ENCODE results near the gene COL4A4. TPM values are rescaled to one million over a fixed set of nuclear protein-coding genes. Genes with fewer than 3 reads are reported as not detected.

The COL4A4 gene
- total RNA-seq, 1 experiment from 2014 or later, result 3.1 TPM

DNA sequence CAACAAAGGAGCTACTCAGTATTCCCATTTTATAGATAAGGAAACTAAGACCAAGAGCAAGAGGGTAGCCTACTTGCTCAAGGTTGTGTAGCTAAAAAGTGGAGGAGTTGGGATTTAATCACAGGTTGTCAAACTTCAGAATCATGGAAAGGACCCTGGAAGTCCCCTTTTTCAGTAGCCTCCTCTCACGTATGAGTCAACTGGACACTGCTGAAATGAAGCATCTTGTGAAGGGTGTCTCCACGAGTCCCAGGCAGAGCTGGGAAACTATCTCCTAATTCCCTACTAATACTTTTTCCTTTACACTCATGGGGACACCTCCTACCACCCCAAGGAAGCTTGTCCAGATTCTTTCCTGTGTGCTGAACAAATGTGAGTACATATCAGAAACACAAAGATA lies 172.3 kb downstream of the COL4A4 start (continued):
- no peak for TF ChIP-seq FOXK1 (CRISPR knock-in tag; IDR thresholded peaks at IDR 0.05)
- no peak for TF ChIP-seq STAT6 (CRISPR knock-in tag; conservative IDR thresholded peaks at IDR 0.05; ENCODE audit: low read depth)
- TF ChIP-seq, protein P1, sequence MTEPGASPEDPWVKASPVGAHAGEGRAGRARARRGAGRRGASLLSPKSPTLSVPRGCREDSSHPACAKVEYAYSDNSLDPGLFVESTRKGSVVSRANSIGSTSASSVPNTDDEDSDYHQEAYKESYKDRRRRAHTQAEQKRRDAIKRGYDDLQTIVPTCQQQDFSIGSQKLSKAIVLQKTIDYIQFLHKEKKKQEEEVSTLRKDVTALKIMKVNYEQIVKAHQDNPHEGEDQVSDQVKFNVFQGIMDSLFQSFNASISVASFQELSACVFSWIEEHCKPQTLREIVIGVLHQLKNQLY (CRISPR knock-in tag; IDR thresholded peaks at IDR 0.05), result no peak
- no peak for TF ChIP-seq IRF1 (CRISPR knock-in tag; IDR thresholded peaks at IDR 0.05)

DNA sequence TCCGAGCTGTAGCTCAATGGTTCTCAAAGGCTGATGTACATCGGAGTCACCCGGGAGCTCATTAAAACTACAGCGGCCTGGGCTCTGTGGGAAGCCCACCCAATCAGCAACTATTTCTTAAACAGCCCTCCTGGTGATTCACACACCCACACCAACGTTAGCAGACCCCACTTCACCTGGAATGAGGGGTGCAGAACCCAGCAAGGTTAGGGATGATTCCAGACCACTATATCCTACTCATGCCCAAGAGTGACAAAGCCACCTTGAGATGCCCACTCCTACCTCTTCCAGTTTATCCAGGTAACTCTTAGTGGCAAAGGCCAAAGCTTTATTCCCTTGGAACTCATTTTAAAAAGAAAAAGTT lies 178.4 kb downstream of the COL4A4 start:
- POLR2A ChIA-PET, result interaction anchor here (0.7 kb wide), 1 partner anchor 1197 kb away, joined by 3 read pairs; no protein-coding TSS in a partner anchor
- Mint-ChIP-seq H3K27me3 (ENCODE audit: low read depth) (no peaks in the 10 kb centered on the region), H3K4me3 (no peak overlapping the region), H3K4me1 (peaks cover 13% of the 10 kb centered on the region), H3K9me3 (no peaks in the 10 kb centered on the region), H3K27ac (no peak overlapping the region), H3K36me3 (no peaks in the 10 kb centered on the region)
- ATAC-seq (no peak), DNase-seq (ENCODE audit: low spot score) (no peak)
- CTCF ChIA-PET, result interaction anchor here (0.6 to 1.3 kb wide), 6 partner anchors 11 to 183 kb away, joined by 4 to 9 read pairs (median 5); no protein-coding TSS in a partner anchor
- TF ChIP-seq ZNF396 (CRISPR knock-in tag; IDR thresholded peaks at IDR 0.05; ENCODE audit: borderline replicate concordance), result no peak
- TF ChIP-seq ZNF532 (CRISPR knock-in tag; IDR thresholded peaks at IDR 0.05; ENCODE audit: borderline replicate concordance), result no peak
- TF ChIP-seq IRF1 (CRISPR knock-in tag; IDR thresholded peaks at IDR 0.05), result no peak

DNA sequence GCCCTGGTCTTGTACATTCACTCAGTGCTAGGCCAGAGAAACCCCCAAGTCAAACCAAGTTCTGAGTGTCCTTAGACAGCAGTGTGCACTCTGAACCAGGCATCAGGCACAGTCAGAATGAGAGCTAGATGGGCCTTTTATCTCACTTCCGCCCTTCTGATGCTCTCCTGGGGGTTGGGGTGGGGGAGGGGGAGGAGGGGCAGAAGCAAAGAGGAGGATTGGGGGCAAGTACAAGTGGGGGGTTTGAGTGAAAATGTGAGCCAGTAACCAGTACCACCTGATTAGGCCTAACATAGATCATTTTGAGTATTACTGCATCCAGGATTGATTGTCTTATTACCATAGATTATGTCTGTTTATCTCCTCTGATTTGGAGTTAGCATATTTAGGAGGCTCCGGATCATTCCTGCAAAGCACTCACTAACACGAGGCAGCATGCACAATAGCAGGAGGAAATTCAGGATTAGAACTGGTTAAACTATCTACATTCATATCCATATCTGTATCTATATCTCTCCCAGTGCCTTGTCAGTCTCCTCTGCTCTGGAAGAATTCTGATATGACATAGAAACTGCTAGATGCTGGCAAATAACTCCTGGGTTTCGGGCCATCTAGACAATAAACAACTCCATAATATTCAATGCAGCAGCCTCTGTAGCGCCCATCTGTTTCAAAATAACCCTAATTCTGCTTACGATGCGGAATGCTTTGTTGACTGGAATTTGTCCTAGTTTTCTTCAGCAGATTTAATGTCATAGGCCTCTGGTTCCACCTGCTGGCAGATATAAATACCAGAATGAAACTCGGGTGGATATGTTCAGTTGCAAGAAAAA lies 179.0 kb downstream of the COL4A4 start:
- Mint-ChIP-seq H3K9me3 (no peaks in the 10 kb centered on the region), H3K36me3 (no peaks in the 10 kb centered on the region), H3K27me3 (ENCODE audit: low read depth) (no peaks in the 10 kb centered on the region), H3K4me3 (no peak overlapping the region), H3K27ac (no peak overlapping the region; the same call in 1 of the 2 replicates), H3K4me1 (peaks cover 13% of the 10 kb centered on the region)
- TF ChIP-seq ESRRA (CRISPR knock-in tag; IDR thresholded peaks at IDR 0.05; ENCODE audit: borderline replicate concordance), result no peak
- peak; percentile 42; the same call in 1 of the 2 replicates for TF ChIP-seq CTCF (IDR thresholded peaks at IDR 0.05)
- ATAC-seq (peak; percentile 65), DNase-seq (ENCODE audit: low spot score) (peak; percentile 17)
- ChIA-PET CTCF (interaction anchor here (0.6 to 1.3 kb wide), 7 partner anchors 12 to 504 kb away, joined by 3 to 9 read pairs (median 5); no protein-coding TSS in a partner anchor), POLR2A (interaction anchor here (0.7 kb wide), 1 partner anchor 1197 kb away, joined by 3 read pairs; no protein-coding TSS in a partner anchor)

Measured in WTC11 (cell line).